HG03066 (cell line): Measurements from ENCODE around the gene PLXND1.
"Not testable (repeated sequence)": the region's sequence is repeated elsewhere in the genome, so short reads cannot be mapped to it uniquely, and the experiment has no call there.

Experiments used
- ATAC-seq: cut with Tn5 transposase; IDR thresholded peaks from one replicate; pipeline ENCODE4 v1.9.1; 2021; ENCODE audit warnings: low read depth; ENCODE audit not compliant: unreplicated experiment

Gene PLXND1

GRCh38 chr3:129614927-129615363 is 8.5 kb upstream of the PLXND1 start:
- ATAC-seq: no peak

GRCh38 chr3:129614435-129614834 is 8.0 kb upstream of the PLXND1 start:
- no peak for ATAC-seq

- ATAC-seq: no peak
Measured at GRCh38 chr3:129613367-129613740, 6.9 kb upstream of the PLXND1 start.

- no peak for ATAC-seq
Measured at GRCh38 chr3:129612534-129613366, 6.3 kb upstream of the PLXND1 start.

GRCh38 chr3:129611812-129612533 is 5.5 kb upstream of the PLXND1 start:
- no peak for ATAC-seq

- no peak for ATAC-seq
Measured at GRCh38 chr3:129611446-129611800, 4.9 kb upstream of the PLXND1 start.

GRCh38 chr3:129610794-129611445 is 4.4 kb upstream of the PLXND1 start:
- ATAC-seq: not testable (repeated sequence)

GRCh38 chr3:129610276-129610675 is 3.8 kb upstream of the PLXND1 start:
- ATAC-seq: no peak

- no peak for ATAC-seq
Measured at GRCh38 chr3:129609591-129610182, 3.2 kb upstream of the PLXND1 start.

GRCh38 chr3:129608936-129609590 is 2.6 kb upstream of the PLXND1 start:
- no peak for ATAC-seq

GRCh38 chr3:129608087-129608935 is 1.8 kb upstream of the PLXND1 start:
- ATAC-seq: no peak

GRCh38 chr3:129607391-129608068 is 1.1 kb upstream of the PLXND1 start:
- ATAC-seq: no peak

GRCh38 chr3:129605922-129606635 is 397 bp downstream of the PLXND1 start:
- ATAC-seq: no peak

GRCh38 chr3:129605203-129605921 is 1.1 kb downstream of the PLXND1 start:
- ATAC-seq: no peak

- no peak for ATAC-seq
Measured at GRCh38 chr3:129604767-129605166, 1.7 kb downstream of the PLXND1 start.

- no peak for ATAC-seq
Measured at GRCh38 chr3:129603991-129604749, 2.3 kb downstream of the PLXND1 start.

- ATAC-seq: no peak
Measured at GRCh38 chr3:129603561-129603942, 2.9 kb downstream of the PLXND1 start.
